ENCODE results near the gene TPK1.

The TPK1 gene

DNA sequence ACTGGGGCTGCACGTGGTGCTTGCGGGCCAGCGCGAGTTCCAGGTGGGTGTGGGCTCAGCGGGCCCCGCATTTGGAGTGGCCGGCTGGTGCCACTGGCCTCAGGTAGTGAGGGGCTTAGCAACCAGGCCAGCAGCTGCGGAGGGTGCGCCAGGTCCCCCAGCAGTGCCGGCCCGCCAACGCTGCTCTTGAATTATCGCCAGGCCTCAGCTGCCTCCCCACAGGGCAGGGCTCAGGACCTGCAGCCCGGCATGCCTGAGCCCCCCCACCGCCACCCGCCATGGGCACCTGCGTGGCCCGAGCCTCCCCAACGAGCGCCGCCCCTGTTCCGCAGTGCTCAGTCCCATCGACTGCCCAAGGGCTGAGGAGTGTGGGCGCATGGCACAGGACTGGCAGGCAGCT, 185.4 kb downstream of the TPK1 start:
- peaks cover 12% of the 10 kb centered on the region for H3K4me1 Mint-ChIP-seq
- H3K9me3 Mint-ChIP-seq = peaks cover 3% of the 10 kb centered on the region
- no peaks in the 10 kb centered on the region for H3K27me3 Mint-ChIP-seq
- no peak for DNase-seq (ENCODE audit: low spot score in 2 of 2)
- H3K27ac Mint-ChIP-seq = no peak overlapping the region
- H3K4me3 Mint-ChIP-seq = no peak overlapping the region
- ATAC-seq (ENCODE audit: low read depth) = no peak
- peaks cover 26% of the 10 kb centered on the region for H3K36me3 Mint-ChIP-seq

DNA sequence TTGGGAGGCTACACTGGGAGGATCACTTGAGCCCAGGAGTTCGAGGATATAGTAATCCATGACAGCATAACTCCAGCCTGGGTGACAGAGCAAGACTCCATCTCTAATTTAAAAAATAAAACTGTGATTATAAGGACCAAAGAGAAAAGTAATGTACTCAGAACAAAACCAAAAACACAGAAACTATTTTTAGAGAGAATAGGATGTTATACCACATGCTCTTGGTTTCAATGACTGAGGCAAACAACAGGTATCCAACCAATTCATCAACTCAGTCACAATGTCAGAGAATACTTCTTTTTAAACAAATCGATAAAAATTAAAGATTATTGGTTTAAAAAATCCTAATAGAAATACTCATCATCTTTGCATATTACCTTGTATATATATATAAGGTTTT, 186.7 kb downstream of the TPK1 start:
- Mint-ChIP-seq H3K27ac (no peak overlapping the region), H3K36me3 (peaks cover 29% of the 10 kb centered on the region), H3K4me3 (no peak overlapping the region), H3K9me3 (peaks cover 3% of the 10 kb centered on the region), H3K4me1 (peaks cover 8% of the 10 kb centered on the region), H3K27me3 (no peaks in the 10 kb centered on the region)
- ATAC-seq (ENCODE audit: low read depth) = no peak
- no peak for DNase-seq (ENCODE audit: low spot score in 2 of 2)

DNA sequence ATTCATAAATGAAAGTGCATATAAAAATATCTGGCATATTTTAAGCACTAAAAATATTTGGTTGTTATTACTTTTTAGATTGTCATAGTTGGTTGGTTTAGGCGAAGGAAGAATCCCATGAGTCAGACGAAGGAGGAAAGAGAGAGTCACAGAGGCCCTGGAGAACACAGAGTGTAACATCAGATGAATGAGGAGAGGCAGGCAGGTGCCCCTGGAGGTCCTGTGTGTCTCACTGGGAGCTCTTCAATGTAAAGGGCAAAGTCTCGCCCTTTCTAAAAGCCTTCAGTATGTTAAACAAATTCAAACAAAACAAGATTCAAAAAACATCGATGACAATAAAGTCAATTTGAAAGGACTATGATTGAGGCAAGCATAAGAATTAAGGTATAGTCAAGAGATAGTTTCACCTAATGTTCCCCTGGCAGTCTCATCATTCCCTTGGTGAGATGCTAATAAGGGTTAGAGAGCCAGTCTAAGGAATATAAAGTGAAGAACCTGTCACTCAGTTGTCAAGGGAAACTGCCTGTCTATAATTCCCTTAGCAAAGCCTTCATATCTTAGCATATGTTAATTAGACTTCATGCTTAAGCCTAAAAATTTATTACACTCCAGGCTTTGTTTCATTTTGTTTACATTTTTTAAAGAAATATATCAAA, 194.3 kb downstream of the TPK1 start:
- ATAC-seq (ENCODE audit: low read depth) (no peak), DNase-seq (ENCODE audit: low spot score in 2 of 2) (no peak)
- Mint-ChIP-seq H3K36me3 (peaks cover 9% of the 10 kb centered on the region), H3K4me1 (no peaks in the 10 kb centered on the region), H3K9me3 (no peaks in the 10 kb centered on the region), H3K4me3 (no peak overlapping the region), H3K27ac (no peak overlapping the region), H3K27me3 (no peaks in the 10 kb centered on the region)

DNA sequence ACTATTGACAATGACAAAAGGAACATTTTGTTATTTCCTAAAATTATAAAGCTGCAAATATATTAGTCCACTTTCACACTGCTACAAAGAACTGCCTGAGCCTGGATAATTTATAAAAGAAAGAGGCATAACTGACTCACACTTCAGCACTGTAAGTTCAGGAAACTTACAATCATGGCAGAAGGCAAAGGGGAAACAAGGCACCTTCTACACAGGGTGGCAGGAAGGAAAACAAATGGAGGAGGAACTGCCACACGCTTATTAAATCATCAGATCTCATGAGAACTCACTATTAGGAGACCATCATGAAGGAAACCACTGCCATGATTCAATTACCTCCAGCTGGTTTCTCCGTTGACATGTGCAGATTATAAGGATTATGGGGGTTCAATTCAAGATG, 203.1 kb downstream of the TPK1 start:
- no peak overlapping the region for H3K4me3 Mint-ChIP-seq
- H3K9me3 Mint-ChIP-seq = peaks cover 10% of the 10 kb centered on the region
- no peak for ATAC-seq (ENCODE audit: low read depth)
- H3K27me3 Mint-ChIP-seq = no peaks in the 10 kb centered on the region
- H3K27ac Mint-ChIP-seq = no peak overlapping the region
- H3K4me1 Mint-ChIP-seq = no peaks in the 10 kb centered on the region
- H3K36me3 Mint-ChIP-seq = peaks cover 25% of the 10 kb centered on the region
- no peak for DNase-seq (ENCODE audit: low spot score in 2 of 2)

DNA sequence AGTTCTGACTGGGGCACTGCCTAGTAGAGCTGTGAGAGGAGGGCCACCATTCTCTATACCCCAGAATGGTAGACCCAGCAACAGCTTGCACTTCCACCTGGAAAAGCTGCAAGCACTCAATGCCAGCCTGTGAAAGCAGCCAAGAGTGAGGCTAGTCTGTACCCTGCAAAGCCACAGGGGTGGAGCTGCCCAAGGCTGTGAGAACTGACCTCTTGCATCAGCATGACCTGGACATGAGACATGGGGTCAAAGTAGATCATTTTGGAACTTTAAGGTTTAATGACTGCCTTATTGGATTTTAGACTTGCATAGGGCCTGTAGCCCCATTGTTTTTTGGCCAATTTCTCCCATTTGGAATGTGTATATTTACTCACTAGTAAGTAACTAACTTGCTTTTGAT, 206.3 kb downstream of the TPK1 start:
- Mint-ChIP-seq H3K4me1 (peaks cover 8% of the 10 kb centered on the region), H3K9me3 (peaks cover 14% of the 10 kb centered on the region), H3K27ac (no peak overlapping the region), H3K36me3 (peaks cover 39% of the 10 kb centered on the region), H3K27me3 (no peaks in the 10 kb centered on the region), H3K4me3 (no peak overlapping the region)
- ATAC-seq (ENCODE audit: low read depth) (no peak), DNase-seq (ENCODE audit: low spot score in 2 of 2) (no peak)

DNA sequence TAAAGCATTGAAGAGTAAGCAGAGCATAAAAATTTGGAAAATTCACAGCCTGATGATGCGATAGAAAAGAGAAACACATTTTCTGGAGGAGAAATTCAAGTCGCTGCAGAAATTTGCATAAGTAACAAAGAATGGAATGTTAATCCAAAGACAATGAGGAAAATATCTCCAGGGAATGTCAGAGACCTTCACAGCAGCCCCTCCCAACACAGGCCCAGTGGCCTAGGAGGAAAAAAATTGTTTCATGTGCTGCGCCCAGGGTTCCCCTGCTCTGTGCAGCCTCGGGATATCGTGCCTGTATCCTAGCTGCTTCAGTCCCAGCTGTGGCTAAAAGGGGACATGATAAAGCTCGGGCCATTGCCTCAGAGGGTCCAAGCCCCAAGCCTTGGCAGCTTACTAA, 206.8 kb downstream of the TPK1 start:
- no peak for ATAC-seq (ENCODE audit: low read depth)

DNA sequence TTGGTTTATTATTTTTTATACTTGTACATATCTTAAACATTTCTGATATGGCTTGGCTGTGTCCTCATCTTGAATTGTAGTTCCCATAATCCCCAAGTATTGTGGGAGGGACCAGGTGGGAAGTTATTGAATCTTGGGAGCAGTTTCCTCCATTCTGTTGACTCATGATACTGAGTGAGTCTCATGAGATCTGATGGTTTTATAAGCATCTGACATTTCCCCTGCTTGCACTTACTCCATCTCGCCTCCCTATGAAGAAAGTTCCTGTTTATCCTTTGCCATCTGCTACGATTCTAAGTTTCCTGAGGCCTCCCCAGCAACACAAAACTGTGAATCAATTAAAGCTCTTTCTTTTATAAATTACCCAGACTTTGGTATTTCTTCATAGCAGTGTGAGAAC, 207.7 kb downstream of the TPK1 start:
- Mint-ChIP-seq H3K9me3 (peaks cover 14% of the 10 kb centered on the region), H3K27ac (no peak overlapping the region), H3K36me3 (peaks cover 41% of the 10 kb centered on the region), H3K4me1 (peaks cover 11% of the 10 kb centered on the region), H3K27me3 (no peaks in the 10 kb centered on the region), H3K4me3 (no peak overlapping the region)
- ATAC-seq (ENCODE audit: low read depth) (no peak), DNase-seq (ENCODE audit: low spot score in 2 of 2) (no peak)

More for the DNA sequence above, 206.8 kb downstream of the TPK1 start:
- no peak overlapping the region for H3K27ac Mint-ChIP-seq
- DNase-seq (ENCODE audit: low spot score in 2 of 2) = no peak
- peaks cover 11% of the 10 kb centered on the region for H3K4me1 Mint-ChIP-seq
- peaks cover 14% of the 10 kb centered on the region for H3K9me3 Mint-ChIP-seq
- H3K4me3 Mint-ChIP-seq = no peak overlapping the region
- H3K36me3 Mint-ChIP-seq = peaks cover 41% of the 10 kb centered on the region
- no peaks in the 10 kb centered on the region for H3K27me3 Mint-ChIP-seq

DNA sequence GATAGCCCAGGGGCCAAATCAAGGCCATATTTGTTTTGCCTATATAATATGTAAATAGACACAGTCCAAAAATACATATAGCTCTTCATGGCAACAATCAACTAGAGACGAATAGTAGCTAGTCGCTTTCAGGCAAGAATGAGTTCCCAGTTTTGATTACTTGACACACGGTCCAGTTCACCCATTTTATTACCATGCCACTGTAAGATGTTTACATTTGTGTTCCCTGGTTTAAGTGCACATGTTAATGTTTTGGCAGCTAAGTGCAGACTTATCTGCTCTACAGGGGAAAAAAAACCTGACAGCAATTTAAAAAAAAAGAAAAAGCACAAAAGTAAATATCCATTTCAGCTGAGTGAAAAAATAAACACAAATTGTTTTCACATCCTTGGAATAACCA, 213.1 kb downstream of the TPK1 start:
- no peaks in the 10 kb centered on the region for H3K27me3 Mint-ChIP-seq
- peaks cover 10% of the 10 kb centered on the region for H3K9me3 Mint-ChIP-seq
- H3K36me3 Mint-ChIP-seq = peaks cover 61% of the 10 kb centered on the region
- no peak for ATAC-seq (ENCODE audit: low read depth)
- H3K27ac Mint-ChIP-seq = no peak overlapping the region
- no peak for DNase-seq (ENCODE audit: low spot score in 2 of 2)
- H3K4me1 Mint-ChIP-seq = peaks cover 11% of the 10 kb centered on the region
- H3K4me3 Mint-ChIP-seq = no peak overlapping the region

DNA sequence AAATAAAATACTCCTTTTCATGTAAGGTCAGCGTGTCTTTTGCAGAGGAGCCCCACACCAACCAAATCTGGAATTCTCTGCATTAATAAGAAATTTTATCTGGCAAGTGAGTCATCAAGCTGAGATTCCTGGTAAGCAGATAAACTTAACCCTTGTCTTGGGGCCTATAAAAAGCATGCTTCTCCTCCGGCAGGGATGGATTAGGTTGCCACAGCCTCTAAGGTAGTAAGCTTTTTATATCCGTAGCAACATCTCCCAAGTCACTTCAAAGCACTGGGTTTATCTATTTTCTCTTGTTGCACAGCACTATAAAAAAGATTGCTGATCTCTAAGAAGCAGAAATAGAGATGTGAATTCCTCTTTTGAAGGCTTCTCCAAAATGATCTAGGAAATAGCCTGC, 229.6 kb downstream of the TPK1 start:
- peaks cover 24% of the 10 kb centered on the region for H3K36me3 Mint-ChIP-seq
- H3K9me3 Mint-ChIP-seq = no peaks in the 10 kb centered on the region
- ATAC-seq (ENCODE audit: low read depth) (no peak), DNase-seq (ENCODE audit: low spot score in 2 of 2) (no peak)
- no peaks in the 10 kb centered on the region for H3K4me1 Mint-ChIP-seq
- H3K27ac Mint-ChIP-seq = no peak overlapping the region
- no peak overlapping the region for H3K4me3 Mint-ChIP-seq
- no peaks in the 10 kb centered on the region for H3K27me3 Mint-ChIP-seq

DNA sequence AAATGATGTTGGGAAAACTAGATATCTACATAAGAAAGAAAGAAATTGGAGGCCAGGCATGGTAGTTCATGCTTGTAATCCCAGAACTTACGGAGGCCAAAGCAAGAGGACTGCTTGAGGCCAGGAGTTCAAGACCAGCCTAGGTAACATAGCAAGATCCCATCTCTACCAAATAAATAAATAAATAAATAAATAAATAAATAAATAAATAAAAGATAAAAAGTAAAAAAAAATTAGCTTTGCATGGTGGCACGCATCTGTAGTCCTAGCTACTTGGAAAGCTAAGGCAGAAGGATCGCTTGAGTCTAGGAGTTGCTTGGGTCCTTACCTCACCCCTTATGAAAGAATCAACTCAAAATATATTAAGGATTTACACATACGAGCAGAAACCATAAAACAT, 238.9 kb downstream of the TPK1 start:
- Mint-ChIP-seq H3K27ac (no peak overlapping the region), H3K4me3 (no peak overlapping the region), H3K36me3 (peaks cover 55% of the 10 kb centered on the region)

DNA sequence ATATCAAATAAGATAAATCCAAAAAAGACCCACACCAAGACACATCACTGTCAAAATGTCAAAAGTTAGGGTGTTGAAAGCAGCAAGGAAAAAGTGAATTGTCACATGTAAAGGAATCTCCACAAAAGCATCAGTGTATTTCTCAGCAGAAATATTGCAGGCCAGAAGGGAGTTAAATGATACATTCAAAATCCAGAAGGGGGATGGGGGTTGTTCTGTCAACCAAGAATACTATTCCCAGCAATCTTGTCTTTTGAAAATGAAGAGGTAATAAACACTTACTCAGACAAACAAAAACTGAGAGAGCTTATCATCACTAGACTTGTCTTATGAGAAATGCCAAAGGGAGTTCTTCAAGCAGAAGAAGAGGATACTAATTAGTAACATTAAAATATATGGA, 241.3 kb downstream of the TPK1 start:
- H3K36me3 Mint-ChIP-seq = peaks cover 67% of the 10 kb centered on the region

More for the DNA sequence above, 238.9 kb downstream of the TPK1 start:
- no peaks in the 10 kb centered on the region for H3K4me1 Mint-ChIP-seq
- ATAC-seq (ENCODE audit: low read depth) = no peak
- no peak for DNase-seq (ENCODE audit: low spot score in 2 of 2)
- H3K9me3 Mint-ChIP-seq = peaks cover 22% of the 10 kb centered on the region
- no peaks in the 10 kb centered on the region for H3K27me3 Mint-ChIP-seq

DNA sequence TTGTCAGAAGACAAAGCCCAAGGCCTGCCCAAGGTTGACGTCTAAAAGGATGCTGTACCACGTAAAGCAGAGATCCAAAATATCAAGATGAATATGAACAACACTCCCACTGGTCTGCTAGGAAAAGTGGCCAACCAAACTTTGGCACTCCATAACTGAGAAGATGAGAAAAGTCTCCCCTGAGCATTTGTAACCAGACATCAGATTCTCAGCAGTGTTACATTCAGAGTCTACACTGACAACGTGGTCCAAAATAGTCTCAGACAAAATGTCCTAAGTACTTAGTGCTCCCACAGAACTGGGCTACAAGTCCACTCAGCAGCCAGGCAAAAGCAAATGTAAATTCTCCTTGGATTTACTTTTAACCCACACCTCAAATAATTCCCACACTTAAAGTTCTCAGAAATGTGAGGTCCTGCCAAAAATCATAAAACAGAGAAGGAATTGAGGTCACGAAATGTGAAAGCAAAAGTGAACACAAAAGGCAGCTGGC, 247.2 kb downstream of the TPK1 start:
- Mint-ChIP-seq H3K4me3 (no peak overlapping the region), H3K36me3 (peaks cover 43% of the 10 kb centered on the region), H3K27me3 (no peaks in the 10 kb centered on the region), H3K4me1 (no peaks in the 10 kb centered on the region), H3K27ac (no peak overlapping the region), H3K9me3 (no peaks in the 10 kb centered on the region)
- DNase-seq (ENCODE audit: low spot score in 2 of 2) (no peak), ATAC-seq (ENCODE audit: low read depth) (no peak)

More for the DNA sequence above, 241.3 kb downstream of the TPK1 start:
- no peak for ATAC-seq (ENCODE audit: low read depth)
- Mint-ChIP-seq H3K4me1 (no peaks in the 10 kb centered on the region), H3K9me3 (peaks cover 22% of the 10 kb centered on the region), H3K27ac (no peak overlapping the region), H3K4me3 (no peak overlapping the region), H3K27me3 (no peaks in the 10 kb centered on the region)
- no peak for DNase-seq (ENCODE audit: low spot score in 2 of 2)

DNA sequence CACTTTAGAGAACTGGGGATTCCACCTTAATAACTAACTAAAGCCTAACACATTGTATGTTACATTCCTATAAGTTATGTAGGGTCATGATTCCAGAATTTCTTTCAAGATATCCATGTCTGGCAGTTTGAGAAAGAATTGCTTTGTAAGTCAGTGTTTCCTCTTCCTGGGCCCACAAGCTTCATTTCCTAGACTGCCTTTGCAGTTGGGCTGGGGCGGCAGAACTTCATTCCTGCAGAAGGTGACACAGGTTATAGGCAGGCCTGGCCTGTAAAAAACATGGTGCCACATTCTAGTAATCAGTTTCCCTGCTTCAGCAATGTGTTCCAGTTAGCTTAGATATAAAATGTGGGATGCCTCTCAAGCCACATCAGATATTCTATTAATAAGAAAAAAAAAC, 248.2 kb downstream of the TPK1 start:
- no peak overlapping the region for H3K27ac Mint-ChIP-seq
- no peak for ATAC-seq (ENCODE audit: low read depth)
- H3K27me3 Mint-ChIP-seq = no peaks in the 10 kb centered on the region
- H3K4me1 Mint-ChIP-seq = no peaks in the 10 kb centered on the region
- DNase-seq (ENCODE audit: low spot score in 2 of 2) = no peak
- no peaks in the 10 kb centered on the region for H3K9me3 Mint-ChIP-seq
- no peak overlapping the region for H3K4me3 Mint-ChIP-seq
- peaks cover 41% of the 10 kb centered on the region for H3K36me3 Mint-ChIP-seq

DNA sequence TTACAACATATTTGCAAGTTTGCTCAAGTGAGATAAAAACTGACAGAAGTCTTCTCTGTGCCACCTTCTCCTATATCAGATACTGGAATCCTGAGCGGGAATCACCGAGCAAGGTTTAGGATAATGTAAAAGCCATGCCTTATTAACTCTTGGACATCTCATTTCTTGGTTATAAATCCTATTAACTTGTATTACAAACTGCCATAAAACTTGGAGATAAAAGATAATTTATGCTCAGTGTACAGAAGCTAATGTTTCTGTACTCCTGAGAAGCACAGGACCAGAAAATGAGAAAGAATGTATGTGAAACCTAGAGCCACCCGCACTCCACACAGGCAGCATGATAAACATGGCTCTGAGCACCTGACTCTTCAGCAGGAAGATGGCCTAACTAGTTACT, 251.1 kb downstream of the TPK1 start:
- no peak for ATAC-seq (ENCODE audit: low read depth)
- no peak for DNase-seq (ENCODE audit: low spot score in 2 of 2)
- H3K9me3 Mint-ChIP-seq = no peaks in the 10 kb centered on the region
- H3K27ac Mint-ChIP-seq = no peak overlapping the region
- peaks cover 35% of the 10 kb centered on the region for H3K36me3 Mint-ChIP-seq
- H3K4me1 Mint-ChIP-seq = no peaks in the 10 kb centered on the region
- H3K27me3 Mint-ChIP-seq = no peaks in the 10 kb centered on the region
- H3K4me3 Mint-ChIP-seq = no peak overlapping the region

DNA sequence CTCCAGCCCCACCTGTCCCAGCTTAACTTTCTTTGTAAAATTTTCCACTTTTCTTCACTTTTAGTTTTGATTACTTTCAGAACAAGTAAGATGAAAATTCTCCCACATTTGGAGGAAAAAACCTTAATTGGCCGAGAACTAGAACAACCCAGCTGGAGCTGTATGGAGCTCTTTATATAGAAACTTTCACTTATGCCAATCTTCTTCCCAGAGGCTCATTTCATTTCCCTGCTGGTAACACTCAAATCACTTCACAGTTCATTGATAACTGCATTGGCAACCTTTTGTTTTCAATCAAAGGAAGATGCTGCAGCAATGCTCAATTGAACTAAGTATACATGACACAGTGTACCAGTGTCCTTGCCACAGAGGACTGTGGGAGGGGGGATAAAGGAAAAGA, 256.2 kb downstream of the TPK1 start:
- Mint-ChIP-seq H3K9me3 (peaks cover 4% of the 10 kb centered on the region), H3K4me3 (no peak overlapping the region), H3K36me3 (peaks cover 31% of the 10 kb centered on the region), H3K27ac (no peak overlapping the region), H3K27me3 (no peaks in the 10 kb centered on the region), H3K4me1 (no peaks in the 10 kb centered on the region)
- ATAC-seq (ENCODE audit: low read depth) (no peak), DNase-seq (ENCODE audit: low spot score in 2 of 2) (no peak)
